Keratinocyte (primary cell): ENCODE data around the gene RANBP9. TPM values are rescaled to one million over a fixed set of nuclear protein-coding genes. Genes with fewer than 3 reads are reported as not detected.

ENCODE experiments used
- DNase-seq: peaks from one replicate; pipeline ENCODE4 v3.0.0-alpha.2; 2011; ENCODE audit warnings: low read depth, missing footprints, low spot score
- FAIRE-seq: peaks from 2 replicates; lab custom pipeline; 2011; peaks lifted over from hg19 to GRCh38; lab: Jason Lieb, UNC
- H2AFZ ChIP-seq: 2 replicates; pipeline ENCODE4 v1.6.0; 2012; ENCODE audit warnings: low read length, control low read depth, inconsistent platforms; ENCODE audit not compliant: control insufficient read depth
- H3K27ac ChIP-seq: 2 replicates; pipeline ENCODE4 v1.5.1; 2011; ENCODE audit warnings: low read length; ENCODE audit not compliant: control insufficient read depth, insufficient read depth
- H3K27me3 ChIP-seq: 3 replicates; pipeline ENCODE4 v1.6.0; 2011; ENCODE audit warnings: low read length; ENCODE audit not compliant: control insufficient read depth, insufficient read depth; ENCODE audit errors: extremely low read depth
- H3K36me3 ChIP-seq, 2 experiments: 2 replicates in 1 of 2; 3 replicates in 1 of 2; pipeline ENCODE4 v1.5.1; 2011; ENCODE audit warnings: low read length in 2 of 2, mild to moderate bottlenecking in 1 of 2; ENCODE audit not compliant: control insufficient read depth in 2 of 2, insufficient read depth in 2 of 2; ENCODE audit errors: extremely low read depth in 1 of 2
- H3K4me1 ChIP-seq: 3 replicates; pipeline ENCODE4 v1.5.1; 2011; ENCODE audit warnings: low read length; ENCODE audit not compliant: control insufficient read depth, insufficient read depth; ENCODE audit errors: extremely low read depth
- H3K4me2 ChIP-seq: 3 replicates; pipeline ENCODE4 v1.6.0; 2011; ENCODE audit warnings: low read depth, low read length; ENCODE audit not compliant: control insufficient read depth, insufficient read depth; ENCODE audit errors: extremely low read depth
- H3K4me3 ChIP-seq, 3 experiments: fragments of 200-600 bp in 1 of 3; sonication (generic) in 1 of 3; 2 replicates in 2 of 3; 3 replicates in 1 of 3; pipeline ENCODE4 v1.5.1; 2011 to 2016; ENCODE audit warnings: low read length in 3 of 3, mild to moderate bottlenecking in 3 of 3, control low read depth in 2 of 3, inconsistent platforms in 1 of 3, low read depth in 1 of 3, mixed read lengths in 1 of 3, mixed run types in 1 of 3, moderate library complexity in 1 of 3; ENCODE audit not compliant: control insufficient read depth in 2 of 3, insufficient read depth in 2 of 3; ENCODE audit errors: extremely low read depth in 1 of 3
- H3K79me2 ChIP-seq: 2 replicates; pipeline ENCODE4 v1.6.0; 2012; ENCODE audit warnings: low read length; ENCODE audit not compliant: control insufficient read depth, insufficient read depth
- H3K9ac ChIP-seq: 3 replicates; pipeline ENCODE4 v1.6.0; 2011; ENCODE audit warnings: low read length; ENCODE audit not compliant: control insufficient read depth, insufficient read depth; ENCODE audit errors: extremely low read depth
- H3K9me1 ChIP-seq: 3 replicates; pipeline ENCODE4 v1.6.0; 2011; ENCODE audit warnings: low read length; ENCODE audit not compliant: control insufficient read depth, insufficient read depth; ENCODE audit errors: extremely low read depth
- H3K9me3 ChIP-seq: 2 replicates; pipeline ENCODE4 v1.5.1; 2012; ENCODE audit warnings: low read depth, low read length; ENCODE audit not compliant: control insufficient read depth
- H4K20me1 ChIP-seq: 3 replicates; pipeline ENCODE4 v1.6.0; 2011; ENCODE audit warnings: low read length; ENCODE audit not compliant: control insufficient read depth, insufficient read depth; ENCODE audit errors: extremely low read depth
- EZH2 ChIP-seq: IDR thresholded peaks from one replicate; pipeline ENCODE4 v1.6.1; 2012; ENCODE audit warnings: inconsistent platforms, mild to moderate bottlenecking, low read length, moderate library complexity
- dilution Hi-C: fragments of 300-500 bp; cut with MboI; formaldehyde crosslinking; loops from one replicate; pipeline ENCODE4 v1.7.0; 2020; ENCODE audit warnings: low sequenced_read_pairs; ENCODE audit not compliant: extremely low pct_ligation_motif_present
- polyA plus RNA-seq, 5 experiments: library from polyadenylated mRNA; depleted of rRNA in 3 of 5; stranded (reverse) in 3 of 5; stranded (forward) in 1 of 5; unstranded in 1 of 5; fragments of >200 nt; gene quantifications; 1 replicate in 1 of 5; 2 replicates in 3 of 5; 3 replicates in 1 of 5; pipeline versions ENCODE4 v1.2.1 to v1.2.3, GENCODE V29; 2011 to 2012; ENCODE audit warnings: missing spikeins in 2 of 5, low read depth in 1 of 5, low replicate concordance in 1 of 5
- TF ChIP-seq, protein P1 (sequence below), 3 experiments: IDR thresholded peaks in 1 of 3; conservative IDR thresholded peaks in 1 of 3; optimal IDR thresholded peaks in 1 of 3; 2 replicates in 2 of 3; 3 replicates in 1 of 3; pipeline versions ENCODE3 to v1.5.1; 2011; ENCODE audit warnings: low read length in 3 of 3, mild to moderate bottlenecking in 3 of 3, moderate library complexity in 2 of 3, control low read depth in 1 of 3, inconsistent platforms in 1 of 3; ENCODE audit not compliant: insufficient read depth in 2 of 3; ENCODE audit errors: extremely low read depth in 1 of 3

The RANBP9 gene
- polyA plus RNA-seq, 1 donor (not counting 4 experiments of a cell fraction or from before 2014, with no cell fraction given) = 36.7 TPM

DNA sequence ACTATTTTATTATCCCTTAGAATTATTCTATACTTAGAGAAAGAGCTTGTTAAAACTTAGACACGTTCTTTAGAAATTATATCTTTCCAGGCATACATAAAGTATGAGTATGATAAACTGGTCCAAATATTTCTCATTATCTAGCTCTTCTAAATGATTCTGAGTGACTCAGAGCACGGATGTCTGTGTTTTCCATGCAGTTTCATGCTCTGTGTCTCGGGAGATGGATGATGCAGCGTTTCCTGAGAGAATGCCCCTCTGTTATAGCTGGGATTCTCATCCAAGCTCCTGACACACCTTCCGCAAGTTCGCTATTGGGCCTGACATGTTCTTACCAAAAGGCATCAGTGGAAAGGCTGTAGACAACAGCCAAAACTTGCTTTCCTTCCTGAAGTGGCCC is 117.9 kb downstream of the RANBP9 start:
- DNase-seq = no peak
- H3K79me2 ChIP-seq = no peaks in the 10 kb centered on the region
- FAIRE-seq = no peak
- H3K27me3 ChIP-seq = no peaks in the 10 kb centered on the region
- H3K27ac ChIP-seq = no peak overlapping the region
- dilution Hi-C loops = no loop called here
- no peak overlapping the region for H3K9ac ChIP-seq
- H3K36me3 ChIP-seq = peaks cover 8 to 10% of the 10 kb centered on the region in 2 experiments
- no peaks in the 10 kb centered on the region for H3K9me1 ChIP-seq
- TF ChIP-seq, protein P1, sequence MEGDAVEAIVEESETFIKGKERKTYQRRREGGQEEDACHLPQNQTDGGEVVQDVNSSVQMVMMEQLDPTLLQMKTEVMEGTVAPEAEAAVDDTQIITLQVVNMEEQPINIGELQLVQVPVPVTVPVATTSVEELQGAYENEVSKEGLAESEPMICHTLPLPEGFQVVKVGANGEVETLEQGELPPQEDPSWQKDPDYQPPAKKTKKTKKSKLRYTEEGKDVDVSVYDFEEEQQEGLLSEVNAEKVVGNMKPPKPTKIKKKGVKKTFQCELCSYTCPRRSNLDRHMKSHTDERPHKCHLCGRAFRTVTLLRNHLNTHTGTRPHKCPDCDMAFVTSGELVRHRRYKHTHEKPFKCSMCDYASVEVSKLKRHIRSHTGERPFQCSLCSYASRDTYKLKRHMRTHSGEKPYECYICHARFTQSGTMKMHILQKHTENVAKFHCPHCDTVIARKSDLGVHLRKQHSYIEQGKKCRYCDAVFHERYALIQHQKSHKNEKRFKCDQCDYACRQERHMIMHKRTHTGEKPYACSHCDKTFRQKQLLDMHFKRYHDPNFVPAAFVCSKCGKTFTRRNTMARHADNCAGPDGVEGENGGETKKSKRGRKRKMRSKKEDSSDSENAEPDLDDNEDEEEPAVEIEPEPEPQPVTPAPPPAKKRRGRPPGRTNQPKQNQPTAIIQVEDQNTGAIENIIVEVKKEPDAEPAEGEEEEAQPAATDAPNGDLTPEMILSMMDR (optimal IDR thresholded peaks at IDR 0.05 in 1 of 3, IDR thresholded peaks at IDR 0.05 in 1 of 3, conservative IDR thresholded peaks at IDR 0.05 in 1 of 3; ENCODE audit: extremely low read depth in 1 of 3, insufficient read depth in 2 of 3, low read length in 3 of 3) = no peak
- TF ChIP-seq EZH2 = no peak
- no peaks in the 10 kb centered on the region for H4K20me1 ChIP-seq
- no peak overlapping the region for H3K4me2 ChIP-seq
- no peak overlapping the region for H2AFZ ChIP-seq
- H3K4me1 ChIP-seq = peaks cover 3% of the 10 kb centered on the region
- no peaks in the 10 kb centered on the region for H3K9me3 ChIP-seq
- H3K4me3 ChIP-seq = no peak overlapping the region

DNA sequence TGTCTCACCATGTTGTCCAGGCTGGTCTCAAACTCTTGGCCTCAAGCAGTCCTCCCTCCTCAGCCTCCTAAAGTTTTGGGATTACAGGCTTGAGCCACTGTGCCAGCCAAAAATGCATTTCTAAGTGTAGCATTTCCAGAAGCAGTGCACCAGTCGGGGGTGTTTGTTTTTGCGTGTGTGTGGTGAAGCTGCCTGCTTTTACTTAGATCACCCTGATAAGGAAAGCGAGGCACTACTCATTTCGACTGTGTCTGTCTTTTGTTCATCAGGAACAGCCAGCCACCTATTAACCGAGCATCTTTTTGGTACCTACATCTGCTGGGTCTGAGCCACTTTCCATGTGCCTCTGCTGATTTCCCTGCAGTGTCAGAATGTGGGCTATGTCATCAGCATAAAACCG is 118.5 kb downstream of the RANBP9 start:
- Histone ChIP-seq H3K4me3 (no peak overlapping the region), H4K20me1 (no peaks in the 10 kb centered on the region), H3K79me2 (no peaks in the 10 kb centered on the region), H3K36me3 (peaks cover 9 to 10% of the 10 kb centered on the region in 2 experiments), H3K9me3 (no peaks in the 10 kb centered on the region), H3K27me3 (no peaks in the 10 kb centered on the region), H2AFZ (no peak overlapping the region), H3K4me1 (peaks cover under 1% of the 10 kb centered on the region), H3K9ac (no peak overlapping the region), H3K27ac (no peak overlapping the region), H3K4me2 (no peak overlapping the region), H3K9me1 (no peaks in the 10 kb centered on the region)
- FAIRE-seq (no peak), DNase-seq (no peak)
- TF ChIP-seq EZH2 = no peak
- TF ChIP-seq, protein P1 (optimal IDR thresholded peaks at IDR 0.05 in 1 of 3, IDR thresholded peaks at IDR 0.05 in 1 of 3, conservative IDR thresholded peaks at IDR 0.05 in 1 of 3; ENCODE audit: extremely low read depth in 1 of 3, insufficient read depth in 2 of 3, low read length in 3 of 3) = no peak
- dilution Hi-C loops = no loop called here
